ENCODE results near the gene CUL9.
"Not testable (repeated sequence)": the region's sequence is repeated elsewhere in the genome, so short reads cannot be mapped to it uniquely, and the experiment has no call there.

The CUL9 gene

GRCh38 chr6:43181942-43182860 is at the start of gene CUL9:
Gene CUL9 (plus strand): TSS chr6:43182196. CDS start chr6:43184311, 2,115 bp downstream.
- DNase-seq (ENCODE audit: low read depth) = peak; percentile 60

- DNase-seq (ENCODE audit: low read depth) = no peak
Measured at GRCh38 chr6:43138267-43138666, 43.7 kb upstream of the CUL9 start.

- DNase-seq (ENCODE audit: low read depth) = not testable (repeated sequence)
Measured at GRCh38 chr6:43139973-43140372, 42.0 kb upstream of the CUL9 start.

- no peak for DNase-seq (ENCODE audit: low read depth)
Measured at GRCh38 chr6:43141644-43142043, 40.4 kb upstream of the CUL9 start.

GRCh38 chr6:43142101-43142500 is 39.9 kb upstream of the CUL9 start:
- no peak for DNase-seq (ENCODE audit: low read depth)

- peak; percentile 57 for DNase-seq (ENCODE audit: low read depth)
Measured at GRCh38 chr6:43143235-43144128, 38.5 kb upstream of the CUL9 start.

GRCh38 chr6:43144879-43145278 is 37.1 kb upstream of the CUL9 start:
- DNase-seq (ENCODE audit: low read depth) = no peak

- no peak for DNase-seq (ENCODE audit: low read depth)
Measured at GRCh38 chr6:43146261-43146660, 35.7 kb upstream of the CUL9 start.

GRCh38 chr6:43146709-43147688 is 35.0 kb upstream of the CUL9 start:
- no peak for DNase-seq (ENCODE audit: low read depth)

GRCh38 chr6:43147691-43148477 is 34.1 kb upstream of the CUL9 start:
- DNase-seq (ENCODE audit: low read depth) = no peak

GRCh38 chr6:43149265-43149664 is 32.7 kb upstream of the CUL9 start:
- no peak for DNase-seq (ENCODE audit: low read depth)

GRCh38 chr6:43150051-43150751 is 31.8 kb upstream of the CUL9 start:
- DNase-seq (ENCODE audit: low read depth) = no peak

- no peak for DNase-seq (ENCODE audit: low read depth)
Measured at GRCh38 chr6:43159599-43159998, 22.4 kb upstream of the CUL9 start.

- DNase-seq (ENCODE audit: low read depth) = no peak
Measured at GRCh38 chr6:43163899-43164298, 18.1 kb upstream of the CUL9 start.

GRCh38 chr6:43170417-43170930 is 11.5 kb upstream of the CUL9 start:
- no peak for DNase-seq (ENCODE audit: low read depth)

GRCh38 chr6:43170931-43171706 is 10.9 kb upstream of the CUL9 start, which contains the start of gene SRF:
Gene SRF (plus strand): TSS chr6:43171269. CDS start chr6:43171657, 388 bp downstream.
- peak; percentile 99 for DNase-seq (ENCODE audit: low read depth)

- peak; percentile 20 for DNase-seq (ENCODE audit: low read depth)
Measured at GRCh38 chr6:43171707-43172103, 10.3 kb upstream of the CUL9 start.

- DNase-seq (ENCODE audit: low read depth) = peak; percentile 39
Measured at GRCh38 chr6:43172104-43173007, 9.6 kb upstream of the CUL9 start.
